GM10248 (cell line): ENCODE data around the gene HECW1.

Experiments
- CTCF ChIA-PET: fragments of 300-600 bp; sonication (Branson Sonifier 250); formaldehyde crosslinking; extraction: SDS; loops from one replicate; lab custom pipeline; 2021; ENCODE audit warnings: antibody characterized with exemption; lab: Yijun Ruan, JAX
- POLR2A ChIA-PET: fragments of 350-650 bp; sonication (Branson Sonifier 250); formaldehyde crosslinking; extraction: SDS; loops from one replicate; lab custom pipeline; 2020; ENCODE audit warnings: antibody characterized with exemption; lab: Yijun Ruan, JAX
- DNase-seq: peaks from one replicate; pipeline ENCODE4 v3.0.0; 2012; ENCODE audit errors: extremely low spot score
- TF ChIP-seq, protein P1 (sequence below): IDR thresholded peaks from 2 replicates; pipeline ENCODE4 v1.5.1; 2012; ENCODE audit warnings: mild to moderate bottlenecking, low read depth; ENCODE audit errors: extremely low read depth, missing control alignments, control extremely low read depth

Gene HECW1

DNA sequence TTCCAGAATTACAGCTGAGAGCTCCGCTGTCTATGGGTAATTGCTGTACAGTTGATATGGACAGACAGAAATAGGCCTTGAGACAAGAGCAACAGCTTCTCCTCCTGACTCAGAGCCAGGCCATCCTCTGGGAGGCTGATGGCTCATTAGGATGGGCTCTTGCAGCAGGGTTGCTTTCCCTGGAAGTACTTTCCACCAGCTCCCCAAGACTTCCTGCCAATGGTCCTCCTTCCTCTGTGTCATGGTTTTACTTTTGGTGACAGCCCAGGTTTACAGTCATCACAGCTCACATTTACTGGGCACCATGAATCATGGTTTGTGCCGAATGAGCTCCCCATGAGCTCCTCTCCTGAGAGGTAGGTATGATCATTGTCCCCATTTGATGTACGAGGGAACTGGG, 131.8 kb downstream of the HECW1 start:
- TF ChIP-seq, protein P1, sequence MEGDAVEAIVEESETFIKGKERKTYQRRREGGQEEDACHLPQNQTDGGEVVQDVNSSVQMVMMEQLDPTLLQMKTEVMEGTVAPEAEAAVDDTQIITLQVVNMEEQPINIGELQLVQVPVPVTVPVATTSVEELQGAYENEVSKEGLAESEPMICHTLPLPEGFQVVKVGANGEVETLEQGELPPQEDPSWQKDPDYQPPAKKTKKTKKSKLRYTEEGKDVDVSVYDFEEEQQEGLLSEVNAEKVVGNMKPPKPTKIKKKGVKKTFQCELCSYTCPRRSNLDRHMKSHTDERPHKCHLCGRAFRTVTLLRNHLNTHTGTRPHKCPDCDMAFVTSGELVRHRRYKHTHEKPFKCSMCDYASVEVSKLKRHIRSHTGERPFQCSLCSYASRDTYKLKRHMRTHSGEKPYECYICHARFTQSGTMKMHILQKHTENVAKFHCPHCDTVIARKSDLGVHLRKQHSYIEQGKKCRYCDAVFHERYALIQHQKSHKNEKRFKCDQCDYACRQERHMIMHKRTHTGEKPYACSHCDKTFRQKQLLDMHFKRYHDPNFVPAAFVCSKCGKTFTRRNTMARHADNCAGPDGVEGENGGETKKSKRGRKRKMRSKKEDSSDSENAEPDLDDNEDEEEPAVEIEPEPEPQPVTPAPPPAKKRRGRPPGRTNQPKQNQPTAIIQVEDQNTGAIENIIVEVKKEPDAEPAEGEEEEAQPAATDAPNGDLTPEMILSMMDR, result no peak
- CTCF ChIA-PET, result interaction anchor here (3.5 kb wide), 1 partner anchor 17 kb away, joined by 22 read pairs; no protein-coding TSS in a partner anchor
- DNase-seq, result no peak
- POLR2A ChIA-PET, result no interaction called here

DNA sequence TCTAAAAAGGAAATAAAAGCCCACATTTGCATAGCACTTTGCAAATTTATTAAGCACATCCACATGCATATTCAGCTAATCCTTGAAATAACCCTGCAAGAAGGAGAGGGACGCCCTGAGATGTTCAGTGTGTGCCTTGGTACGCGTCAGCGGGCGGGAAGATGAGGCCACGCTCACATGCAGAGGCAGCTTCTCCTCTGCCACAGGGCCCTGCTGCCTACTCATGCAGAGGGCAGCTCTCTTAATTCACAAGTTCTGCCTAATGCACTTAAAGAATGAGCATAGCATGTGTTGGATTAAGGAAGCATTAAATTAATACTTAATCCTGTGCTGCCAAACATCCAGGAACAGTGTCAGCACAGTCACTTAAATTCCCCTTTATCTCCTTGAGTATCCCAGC, 132.3 kb downstream of the HECW1 start:
- CTCF ChIA-PET, result interaction anchor here (0.8 to 3.5 kb wide), 2 partner anchors 17 to 70 kb away, joined by 3 to 22 read pairs; no protein-coding TSS in a partner anchor
- no peak for DNase-seq
- POLR2A ChIA-PET, result interaction anchor here (0.6 kb wide), 1 partner anchor 470 kb away, joined by 3 read pairs; no protein-coding TSS in a partner anchor

DNA sequence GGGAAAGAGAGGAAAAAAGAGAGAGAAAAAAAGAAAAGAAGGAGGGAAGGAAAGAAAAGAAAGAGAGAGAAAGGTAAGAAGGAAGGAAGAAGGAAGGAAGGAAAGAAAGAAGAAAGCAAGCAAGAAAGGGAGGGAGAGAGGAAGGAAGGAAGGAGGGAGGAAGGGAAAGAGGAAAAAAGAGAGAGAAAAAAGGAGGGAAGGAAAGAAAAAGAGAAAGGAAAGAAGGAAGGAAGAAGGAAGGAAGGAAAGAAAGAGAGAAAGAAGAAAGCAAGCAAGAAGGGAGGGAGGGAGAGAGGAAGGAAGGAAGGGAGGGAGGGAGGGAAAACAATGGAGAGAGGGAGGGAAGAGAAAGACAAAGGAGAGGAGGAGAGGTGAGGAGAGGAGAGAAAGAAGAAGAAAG, 135.3 kb downstream of the HECW1 start:
- ChIA-PET POLR2A (no interaction called here), CTCF (no interaction called here)
- TF ChIP-seq, protein P1, result no peak
- DNase-seq, result no peak

More for the DNA sequence above, 132.3 kb downstream of the HECW1 start:
- TF ChIP-seq, protein P1, result no peak

DNA sequence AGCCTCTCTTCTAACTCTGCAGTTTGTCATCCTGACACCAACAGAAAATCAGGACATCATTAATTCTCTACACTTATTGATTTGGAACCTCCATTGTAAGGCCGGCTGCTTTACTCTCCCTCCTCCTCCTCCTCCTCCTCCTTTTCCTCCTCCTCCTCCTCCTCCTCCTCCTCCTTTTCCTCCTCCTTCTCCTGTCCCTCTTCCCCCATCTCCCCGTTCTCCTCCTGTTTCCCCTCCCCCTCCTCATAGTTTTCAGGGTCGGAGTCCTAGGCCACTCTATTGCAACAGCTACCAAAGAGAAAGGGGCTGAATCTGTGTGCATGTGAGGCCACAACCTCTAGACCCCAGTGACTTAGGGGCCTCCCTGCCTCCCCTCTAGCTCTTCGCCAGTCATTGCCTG, 136.1 kb downstream of the HECW1 start:
- CTCF ChIA-PET, result interaction anchor here (1.8 kb wide), 1 partner anchor 11 kb away, joined by 6 read pairs; no protein-coding TSS in a partner anchor

DNA sequence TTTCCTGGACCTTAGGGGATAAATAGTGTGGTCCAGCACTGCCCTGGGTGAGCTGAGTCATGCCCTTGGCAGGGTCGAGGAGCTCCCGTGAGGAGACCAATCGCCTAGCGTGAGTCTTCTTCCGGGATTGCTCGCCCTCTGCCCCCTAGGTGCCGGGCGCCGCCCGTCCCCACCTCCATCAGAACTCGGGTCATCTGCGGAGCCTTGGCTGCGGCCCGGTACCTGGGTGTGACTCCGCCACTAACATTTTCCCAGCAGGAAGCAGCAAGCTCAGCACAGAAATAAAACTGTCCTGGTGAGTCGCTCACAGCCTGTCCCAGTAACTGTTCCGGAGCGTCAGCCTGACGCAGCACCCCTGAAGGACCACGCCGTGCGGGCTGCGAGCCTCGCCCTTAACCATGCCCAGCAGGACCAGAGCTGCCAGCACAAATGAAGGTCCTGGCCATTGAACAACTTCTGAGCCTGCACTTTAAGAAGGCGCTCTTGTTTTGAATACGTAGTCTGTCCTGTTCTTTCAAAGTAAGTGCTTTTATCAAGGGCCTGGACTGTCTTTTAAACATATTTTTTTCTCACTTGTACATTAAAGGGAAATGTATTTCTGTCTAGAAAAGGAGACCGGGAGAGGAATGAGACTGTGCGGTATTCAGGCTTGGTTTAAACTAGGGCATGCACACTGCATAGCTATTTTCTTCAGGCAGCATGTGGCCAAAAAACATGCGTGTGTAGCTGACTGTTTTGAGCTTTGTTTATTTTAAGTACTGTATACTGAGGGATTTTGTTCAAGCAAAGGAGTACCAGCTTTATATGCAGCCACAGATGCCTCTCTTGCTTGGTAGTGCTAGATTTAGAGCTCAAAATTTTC, 136.7 kb downstream of the HECW1 start:
- ChIA-PET POLR2A (no interaction called here), CTCF (interaction anchor here (1.0 to 1.8 kb wide), 5 partner anchors 9 to 308 kb away, joined by 3 to 6 read pairs (median 4); no protein-coding TSS in a partner anchor)
- TF ChIP-seq, protein P1, result no peak
- no peak for DNase-seq

More for the DNA sequence above, 136.1 kb downstream of the HECW1 start:
- POLR2A ChIA-PET, result no interaction called here
- no peak for DNase-seq
- TF ChIP-seq, protein P1, result no peak

DNA sequence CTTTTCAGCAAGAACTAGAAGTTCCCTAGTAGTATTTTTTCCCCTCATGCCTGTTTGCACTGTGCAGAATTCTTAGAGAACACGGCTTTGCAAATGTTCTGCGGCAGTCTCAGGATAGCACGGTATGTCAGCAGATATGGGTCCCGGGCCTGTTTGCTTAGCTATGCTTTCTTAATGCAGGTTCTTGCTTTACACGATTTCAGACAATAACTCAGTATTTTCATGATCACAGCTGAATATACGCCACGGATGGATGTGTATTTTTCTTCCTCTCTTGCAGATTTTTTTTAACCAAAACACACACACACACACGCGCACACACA, 137.3 kb downstream of the HECW1 start:
- DNase-seq, result no peak
- TF ChIP-seq, protein P1, result no peak
- CTCF ChIA-PET, result interaction anchor here (1.0 to 1.8 kb wide), 8 partner anchors 9 to 308 kb away, joined by 3 to 6 read pairs (median 4); no protein-coding TSS in a partner anchor
- POLR2A ChIA-PET, result no interaction called here
